B cell (primary cell): ENCODE measurements around the gene CHCHD1. TPM values are rescaled to one million over a fixed set of nuclear protein-coding genes. Genes with fewer than 3 reads are reported as not detected.
A peak's percentile ranks its signal among the peaks of the same experiment; 100 is the strongest.

Experiments
- ATAC-seq: fragments of 200-7000 bp; cut with Tn5 transposase; one replicate; pipeline ENCODE4 v1.10.0; 2021; ENCODE audit warnings: low read depth, mild to moderate bottlenecking, moderate number of reproducible peaks, moderate library complexity
- CTCF ChIA-PET: fragments of 350-600 bp; sonication (Branson Sonifier 250); formaldehyde crosslinking; loops from one replicate; lab custom pipeline; 2021; ENCODE audit warnings: antibody characterized with exemption, inconsistent platforms; lab: Charles Lee
- POLR2A ChIA-PET: fragments of 350-600 bp; sonication (Branson Sonifier 250); formaldehyde crosslinking; loops from one replicate; lab custom pipeline; 2021; ENCODE audit warnings: antibody characterized with exemption; lab: Charles Lee
- DNase-seq: peaks from one replicate; pipeline ENCODE4 v3.0.0; 2013
- H2AFZ ChIP-seq: 2 replicates; pipeline ENCODE4 v1.6.1; 2012; ENCODE audit warnings: mild to moderate bottlenecking, low read depth, low read length; ENCODE audit not compliant: insufficient read depth, poor library complexity, severe bottlenecking
- H3K27ac ChIP-seq, 2 donors: 1 replicate in 1 of 2; 2 replicates in 1 of 2; pipeline ENCODE4 v1.5.1; 2012 to 2013; ENCODE audit warnings: low read length in 2 of 2, mild to moderate bottlenecking in 2 of 2, moderate library complexity in 1 of 2
- H3K27me3 ChIP-seq, 4 experiments: fragments of 200-600 bp in 1 of 4; sonication (generic) in 1 of 4; replicated peaks in 1 of 4; 1 replicate in 2 of 4; 2 replicates in 2 of 4; pipeline versions ENCODE4 v1.6.1 to v1.7.0; 2013 to 2016; ENCODE audit warnings: low read length in 3 of 4, mild to moderate bottlenecking in 2 of 4, mixed read lengths in 1 of 4, moderate library complexity in 1 of 4; ENCODE audit not compliant: insufficient read depth in 4 of 4, control insufficient read depth in 3 of 4; ENCODE audit errors: control extremely low read depth in 1 of 4
- H3K36me3 ChIP-seq, 2 experiments: replicated peaks in 1 of 2; 1 replicate in 1 of 2; 2 replicates in 1 of 2; pipeline versions ENCODE4 v1.6.1 to v1.7.1; 2013; ENCODE audit warnings: low read length in 1 of 2; ENCODE audit not compliant: insufficient read depth in 2 of 2, control insufficient read depth in 1 of 2; ENCODE audit errors: control extremely low read depth in 1 of 2, extremely low read depth in 1 of 2
- H3K4me1 ChIP-seq, 2 donors: fragments of 200-600 bp in 1 of 2; sonication (generic) in 1 of 2; 1 replicate in 1 of 2; 2 replicates in 1 of 2; pipeline versions ENCODE4 v1.5.1 to v1.6.1; 2013 to 2017; ENCODE audit warnings: low read length in 2 of 2; ENCODE audit not compliant: control insufficient read depth in 2 of 2, insufficient read depth in 2 of 2
- H3K4me2 ChIP-seq: replicated peaks from 2 replicates; pipeline ENCODE3; 2012; ENCODE audit warnings: mild to moderate bottlenecking, low read depth, low read length; ENCODE audit not compliant: poor library complexity, severe bottlenecking
- H3K4me3 ChIP-seq, 5 experiments: fragments of 200-600 bp in 1 of 5; sonication (generic) in 1 of 5; 1 replicate in 3 of 5; 2 replicates in 2 of 5; pipeline versions ENCODE4 v1.5.1 to v1.7.0; 2011 to 2016; ENCODE audit warnings: low read length in 4 of 5, mild to moderate bottlenecking in 4 of 5, low read depth in 2 of 5, control low read depth in 1 of 5, moderate library complexity in 1 of 5; ENCODE audit not compliant: insufficient read depth in 1 of 5; ENCODE audit errors: control extremely low read depth in 1 of 5, extremely low read depth in 1 of 5
- H3K79me2 ChIP-seq: fragments of 200-600 bp; sonication (generic); one replicate; pipeline ENCODE4 v1.6.0; 2016; ENCODE audit warnings: low read length; ENCODE audit not compliant: control insufficient read depth, insufficient read depth
- H3K9ac ChIP-seq: fragments of 200-600 bp; sonication (generic); 2 replicates; pipeline ENCODE4 v1.6.1; 2017; ENCODE audit warnings: mild to moderate bottlenecking, low read length, moderate library complexity
- H3K9me3 ChIP-seq, 3 donors: one replicate each; pipeline versions ENCODE4 v1.6.1 to v1.7.1; 2013; ENCODE audit warnings: low read length in 2 of 3; ENCODE audit not compliant: control insufficient read depth in 2 of 3, insufficient read depth in 1 of 3; ENCODE audit errors: control extremely low read depth in 1 of 3
- H4K20me1 ChIP-seq: 2 replicates; pipeline ENCODE4 v1.6.0; 2012; ENCODE audit warnings: mild to moderate bottlenecking, low read length; ENCODE audit not compliant: insufficient read depth, control insufficient read depth, poor library complexity, severe bottlenecking
- H3K27ac Mint-ChIP-seq: one replicate; pipeline ENCODE4 v1.8.0; 2021; ENCODE audit warnings: mixed read lengths
- H3K27me3 Mint-ChIP-seq: one replicate; pipeline ENCODE4 v1.8.0; 2021; ENCODE audit warnings: mixed read lengths
- H3K4me1 Mint-ChIP-seq: one replicate; pipeline ENCODE4 v1.8.0; 2021; ENCODE audit warnings: mixed read lengths
- H3K4me3 Mint-ChIP-seq: one replicate; pipeline ENCODE4 v1.8.0; 2021; ENCODE audit warnings: mixed read lengths
- H3K9me3 Mint-ChIP-seq: one replicate; pipeline ENCODE4 v1.8.0; 2022; ENCODE audit warnings: mixed read lengths; ENCODE audit not compliant: insufficient read depth
- EZH2 ChIP-seq: IDR thresholded peaks from 2 replicates; pipeline ENCODE4 v1.6.1; 2012; ENCODE audit warnings: borderline replicate concordance, low read depth, mild to moderate bottlenecking, moderate library complexity, low read length; ENCODE audit not compliant: insufficient read depth, poor library complexity, severe bottlenecking
- WGBS: methylation state at CpG from one replicate; pipeline ENCODE4 v1.1.5; 2013; ENCODE audit warnings: missing lambda C conversion rate; ENCODE audit not compliant: insufficient coverage; 5-methylcytosine and 5-hydroxymethylcytosine counted together
- intact Hi-C: fragments of 100-400 bp; cut with micrococcal nuclease; formaldehyde crosslinking; loops from one replicate; pipeline ENCODE4 v1.10.0; 2022
- polyA plus RNA-seq: library from polyadenylated mRNA; depleted of rRNA; stranded (reverse); fragments of >200 nt; gene quantifications from 2 replicates; pipeline ENCODE4 v1.2.3, GENCODE V29; 2012
- total RNA-seq, 2 donors: library from RNA; stranded (reverse); fragments of 120-200 nt in 1 of 2; gene quantifications; 1 replicate in 1 of 2; 2 replicates in 1 of 2; pipeline versions ENCODE4 v1.2.3 to v1.2.4, GENCODE V29; 2013 to 2022
- TF ChIP-seq, protein P1 (sequence below): fragments of 200-600 bp; IDR thresholded peaks from one replicate; pipeline ENCODE4 v1.8.0; 2022; ENCODE audit warnings: antibody characterized with exemption, mild to moderate bottlenecking

The CHCHD1 gene
- total and polyA plus RNA-seq, 2 donors (not counting 1 experiment from before 2014, with no cell fraction given): 11.9 to 14.7 TPM

DNA sequence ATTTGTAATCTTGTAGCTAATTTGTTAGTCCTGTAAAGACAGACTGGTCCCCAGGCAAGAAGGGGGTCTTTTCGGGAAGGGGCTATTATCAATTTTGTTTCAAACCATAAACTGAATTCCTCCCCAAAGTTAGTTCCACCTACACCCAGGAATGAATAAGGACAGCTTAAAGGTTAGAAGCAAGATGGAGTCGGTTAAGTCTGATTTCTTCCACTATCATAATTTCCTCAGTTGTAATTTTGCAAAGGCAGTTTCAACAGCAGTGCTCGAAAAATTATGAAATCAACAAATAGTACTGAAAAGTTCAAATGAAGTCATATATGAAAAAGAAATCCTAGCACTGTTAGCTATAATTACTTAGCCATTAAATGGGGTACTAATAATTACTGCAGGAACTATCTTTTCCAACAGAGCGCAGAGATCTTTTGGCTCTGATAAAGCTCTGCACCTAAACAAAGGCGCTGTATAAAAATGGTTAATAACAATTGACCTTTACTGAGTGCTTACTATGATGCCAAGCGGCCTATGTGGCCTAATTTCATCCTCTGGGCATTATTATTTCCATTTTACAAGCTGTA lies 38.4 kb upstream of the CHCHD1 start:
- H3K4me3 ChIP-seq: peak overlapping the region; percentile 89 to 99 (median 95)
- peak overlapping the region; percentile 98 for H2AFZ ChIP-seq
- H3K4me1 ChIP-seq: peaks cover 18 to 21% of the 10 kb centered on the region in 2 donors
- peak overlapping the region; percentile 81 for H3K4me2 ChIP-seq
- H3K36me3 ChIP-seq: peaks cover 0 to 7% of the 10 kb centered on the region in 2 experiments
- no peaks in the 10 kb centered on the region for H3K27me3 ChIP-seq
- Mint-ChIP-seq H3K27me3 (no peaks in the 10 kb centered on the region), H3K4me1 (peaks cover 32% of the 10 kb centered on the region), H3K4me3 (peak overlapping the region; percentile 100), H3K27ac (peak overlapping the region; percentile 100), H3K9me3 (no peaks in the 10 kb centered on the region)
- H4K20me1 ChIP-seq: no peaks in the 10 kb centered on the region
- TF ChIP-seq, protein P1, sequence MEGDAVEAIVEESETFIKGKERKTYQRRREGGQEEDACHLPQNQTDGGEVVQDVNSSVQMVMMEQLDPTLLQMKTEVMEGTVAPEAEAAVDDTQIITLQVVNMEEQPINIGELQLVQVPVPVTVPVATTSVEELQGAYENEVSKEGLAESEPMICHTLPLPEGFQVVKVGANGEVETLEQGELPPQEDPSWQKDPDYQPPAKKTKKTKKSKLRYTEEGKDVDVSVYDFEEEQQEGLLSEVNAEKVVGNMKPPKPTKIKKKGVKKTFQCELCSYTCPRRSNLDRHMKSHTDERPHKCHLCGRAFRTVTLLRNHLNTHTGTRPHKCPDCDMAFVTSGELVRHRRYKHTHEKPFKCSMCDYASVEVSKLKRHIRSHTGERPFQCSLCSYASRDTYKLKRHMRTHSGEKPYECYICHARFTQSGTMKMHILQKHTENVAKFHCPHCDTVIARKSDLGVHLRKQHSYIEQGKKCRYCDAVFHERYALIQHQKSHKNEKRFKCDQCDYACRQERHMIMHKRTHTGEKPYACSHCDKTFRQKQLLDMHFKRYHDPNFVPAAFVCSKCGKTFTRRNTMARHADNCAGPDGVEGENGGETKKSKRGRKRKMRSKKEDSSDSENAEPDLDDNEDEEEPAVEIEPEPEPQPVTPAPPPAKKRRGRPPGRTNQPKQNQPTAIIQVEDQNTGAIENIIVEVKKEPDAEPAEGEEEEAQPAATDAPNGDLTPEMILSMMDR: no peak
- TF ChIP-seq EZH2: no peak
- peaks cover 72% of the 10 kb centered on the region for H3K79me2 ChIP-seq
- intact Hi-C loops: loop anchor here (5.0 kb wide), 1 partner anchor 576 kb away; the partner anchor contains the start of genes ECD and FAM149B1
- no peak for DNase-seq
- 20% methylated on average over 1 of the region's 6 CpGs for WGBS
- CTCF ChIA-PET: interaction anchor here (0.7 to 3.4 kb wide), 4 partner anchors 12 to 137 kb away, joined by 3 to 19 read pairs (median 6); a partner anchor contains a TSS
- ATAC-seq: no peak
- no peaks in the 10 kb centered on the region for H3K9me3 ChIP-seq
- POLR2A ChIA-PET: interaction anchor here (0.9 to 3.5 kb wide), 5 partner anchors 13 to 42 kb away, joined by 5 to 31 read pairs (median 10); partner anchors contain the start of genes CHCHD1 and ZSWIM8
- peak overlapping the region; percentile 98 for H3K9ac ChIP-seq
- H3K27ac ChIP-seq: peak overlapping the region; percentile 88 to 99
